Activated CD8-positive, alpha-beta memory T cell treated with anti-CD3 and anti-CD28 coated beads, Interleukin-2, amount 50 U/mL, for 24 hours (primary cell): Measurements from ENCODE around the gene ASB14.
"Not testable (repeated sequence)": the region's sequence is repeated elsewhere in the genome, so short reads cannot be mapped to it uniquely, and the experiment has no call there.

Experiments used
- DNase-seq: peaks from one replicate; pipeline ENCODE4 v3.0.0-alpha.2; 2020; ENCODE audit errors: extremely low read depth

ASB14 gene

GRCh38 chr3:57292159-57292896 lies at the start of gene ASB14:
Gene ASB14, minus strand, starts transcription at chr3:57292685. Its CDS starts 652 bp downstream, at chr3:57292033.
- no peak for DNase-seq

- not testable (repeated sequence) for DNase-seq
Measured at GRCh38 chr3:57339071-57339642, 46.7 kb upstream of the ASB14 start.

GRCh38 chr3:57338272-57339070 lies 46.0 kb upstream of the ASB14 start:
- not testable (repeated sequence) for DNase-seq

DNA sequence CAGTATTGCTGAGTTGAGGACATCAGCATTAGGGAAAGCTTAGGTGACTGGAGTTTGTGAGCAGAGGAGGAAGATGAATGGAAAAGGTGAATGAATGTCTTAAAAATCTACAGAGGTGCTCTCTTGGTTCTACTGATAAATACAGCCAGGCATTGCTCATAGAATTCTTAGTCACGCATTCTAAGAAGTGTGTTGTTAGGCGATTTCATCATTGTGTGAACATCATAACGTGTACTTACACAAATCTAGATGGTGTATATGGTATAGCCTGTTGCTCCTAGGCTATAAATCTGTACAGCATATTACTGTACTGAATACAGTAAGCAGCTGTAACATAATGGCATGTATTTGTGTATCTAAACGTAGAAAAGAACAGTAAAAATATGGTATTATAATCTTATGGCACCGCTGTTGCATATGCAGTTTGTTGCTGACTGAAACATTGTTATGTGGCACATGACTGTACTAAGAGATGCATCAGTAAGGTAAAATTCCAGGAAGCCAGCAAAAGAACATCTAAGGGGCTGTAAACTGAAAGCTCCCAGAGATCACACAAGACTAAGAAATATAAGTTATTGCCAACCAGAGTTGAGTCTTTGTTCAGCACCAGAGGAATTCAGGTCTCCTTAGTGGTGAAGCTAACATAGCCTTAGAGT lies 42.9 kb upstream of the ASB14 start:
- no peak for DNase-seq

GRCh38 chr3:57331078-57331610 lies 38.7 kb upstream of the ASB14 start:
- no peak for DNase-seq

DNA sequence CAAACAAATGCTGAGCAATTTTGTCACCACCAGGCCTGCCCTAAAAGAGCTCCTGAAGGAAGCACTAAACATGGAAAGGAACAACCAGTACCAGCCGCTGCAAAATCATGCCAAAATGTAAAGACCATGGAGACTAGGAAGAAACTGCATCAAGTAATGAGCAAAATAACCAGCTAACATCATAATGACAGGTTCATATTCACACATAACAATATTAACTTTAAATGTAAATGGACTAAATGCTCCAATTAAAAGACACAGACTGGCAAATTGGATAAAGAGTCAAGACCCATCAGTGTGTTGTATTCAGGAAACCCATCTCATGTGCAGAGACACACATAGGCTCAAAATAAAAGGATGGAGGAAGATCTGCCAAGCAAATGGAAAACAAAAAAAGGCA lies 34.0 kb upstream of the ASB14 start:
- not testable (repeated sequence) for DNase-seq

- DNase-seq = no peak
Measured at GRCh38 chr3:57314204-57314603, 21.7 kb upstream of the ASB14 start.

DNA sequence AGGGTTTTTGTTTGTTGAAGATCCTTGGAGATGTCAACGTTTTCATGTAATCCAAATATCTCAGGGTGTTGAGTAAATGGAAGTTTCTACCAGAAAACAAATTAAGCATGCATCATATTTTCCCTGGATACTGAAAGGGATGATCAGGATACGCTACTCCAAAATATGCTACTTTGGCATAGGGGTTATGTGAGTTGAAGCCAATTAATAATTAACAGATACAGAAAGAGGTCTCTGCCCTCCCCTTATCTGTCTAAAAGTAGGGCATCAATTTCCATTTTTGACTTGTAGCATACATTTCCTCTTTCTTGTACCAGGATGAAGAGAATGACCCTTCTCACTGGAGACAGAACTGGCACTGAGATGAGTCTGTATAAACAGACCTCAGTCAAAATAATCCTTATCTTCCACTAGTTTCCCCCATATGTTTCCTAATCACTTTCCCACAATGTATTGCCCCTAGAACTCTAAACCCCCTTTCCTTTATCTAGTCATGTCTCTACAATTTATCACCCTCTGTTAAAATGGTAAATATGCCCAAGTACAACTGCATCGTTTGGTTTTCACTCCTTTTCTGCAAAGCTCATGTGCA lies 17.4 kb upstream of the ASB14 start:
- DNase-seq = no peak

- DNase-seq = not testable (repeated sequence)
Measured at GRCh38 chr3:57303520-57303919, 11.0 kb upstream of the ASB14 start.

- DNase-seq = no peak
Measured at GRCh38 chr3:57298041-57298440, 5.6 kb upstream of the ASB14 start.

DNA sequence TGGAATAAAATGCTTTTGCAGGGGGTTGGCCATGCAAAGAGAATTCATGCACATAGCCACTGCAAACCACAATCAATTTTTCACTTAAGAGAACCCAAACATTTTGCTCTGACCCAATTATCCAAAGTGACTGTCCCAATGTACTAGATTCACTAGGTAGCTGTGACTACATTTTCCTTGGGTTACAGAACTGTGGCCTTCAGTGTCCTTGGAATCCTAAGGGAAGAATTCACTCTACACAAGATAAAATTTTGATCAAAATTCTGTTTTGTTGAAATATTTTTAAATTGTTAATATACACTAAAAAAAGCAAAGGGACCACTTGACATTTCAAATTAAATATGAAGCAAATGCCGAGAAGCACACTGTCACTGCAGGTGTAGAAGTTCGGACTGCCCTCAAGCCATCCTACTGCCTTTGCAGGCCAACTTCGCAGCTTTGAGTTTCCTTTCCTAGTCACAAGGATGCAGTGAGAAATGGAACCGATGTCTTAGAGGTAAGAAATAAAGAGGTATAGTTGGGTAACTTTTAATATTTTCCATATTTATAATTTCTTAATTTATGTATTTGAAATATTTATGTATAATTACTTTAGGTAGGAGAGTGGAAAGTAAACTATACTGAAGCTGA lies 527 bp upstream of the ASB14 start:
- no peak for DNase-seq

DNA sequence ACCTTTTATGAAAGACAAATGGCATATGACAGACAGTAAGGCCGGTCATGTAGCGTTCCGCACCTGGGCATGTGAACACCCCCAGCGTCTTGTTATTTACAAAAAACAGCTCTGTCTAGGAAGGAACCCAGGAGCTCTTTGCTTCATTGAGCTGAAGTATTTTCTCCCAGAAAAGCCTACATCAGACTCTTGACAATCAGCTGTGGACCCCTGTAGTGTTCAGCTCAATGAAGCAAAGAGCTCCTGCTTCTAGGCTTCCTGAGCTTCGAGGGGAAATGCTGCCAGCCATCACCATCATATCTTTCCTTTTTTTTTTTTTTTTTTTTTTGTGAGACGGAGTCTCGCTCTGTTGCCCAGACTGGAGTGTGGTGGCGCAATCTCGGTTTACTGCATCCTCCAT lies 4.1 kb downstream of the ASB14 start:
- DNase-seq = no peak

DNA sequence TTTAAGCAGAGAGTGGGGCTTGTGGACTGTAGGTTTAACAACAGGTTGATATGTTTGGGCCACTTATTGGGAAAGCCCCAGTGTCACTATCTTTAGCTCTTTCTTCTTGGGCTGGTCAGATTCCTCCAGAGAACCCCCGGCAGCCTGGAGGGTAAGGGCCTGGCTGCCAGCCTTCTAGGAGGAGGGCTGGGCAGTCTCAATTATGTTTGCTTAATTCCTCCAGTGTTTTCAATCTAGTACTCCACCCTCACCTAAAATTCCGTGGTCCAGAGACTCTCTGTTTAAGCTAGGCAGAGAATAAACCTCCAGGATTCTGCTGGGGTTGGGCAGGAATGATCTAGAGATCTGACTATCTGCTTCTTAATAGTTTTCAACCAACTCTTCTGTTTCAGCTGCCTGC lies 5.3 kb downstream of the ASB14 start:
- DNase-seq = no peak

DNA sequence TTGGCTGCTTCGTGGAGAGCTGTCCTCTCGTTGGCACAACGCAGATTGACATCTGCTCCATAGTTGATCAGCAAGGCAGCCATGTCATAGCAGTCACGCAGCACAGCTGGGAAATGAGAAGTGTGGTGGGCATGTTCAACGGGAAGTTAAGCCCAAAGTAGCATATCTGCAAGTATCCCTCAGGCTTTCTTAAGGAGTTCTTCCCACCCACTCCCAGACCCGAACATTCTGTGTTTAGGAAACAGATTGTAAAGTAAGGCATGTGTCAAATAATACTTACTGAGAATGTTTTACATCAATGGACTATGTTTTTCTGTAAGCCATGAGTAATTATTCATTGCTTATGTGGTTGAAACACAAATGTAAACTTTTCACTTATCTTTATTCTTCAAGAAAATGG lies 9.2 kb downstream of the ASB14 start:
- no peak for DNase-seq

DNA sequence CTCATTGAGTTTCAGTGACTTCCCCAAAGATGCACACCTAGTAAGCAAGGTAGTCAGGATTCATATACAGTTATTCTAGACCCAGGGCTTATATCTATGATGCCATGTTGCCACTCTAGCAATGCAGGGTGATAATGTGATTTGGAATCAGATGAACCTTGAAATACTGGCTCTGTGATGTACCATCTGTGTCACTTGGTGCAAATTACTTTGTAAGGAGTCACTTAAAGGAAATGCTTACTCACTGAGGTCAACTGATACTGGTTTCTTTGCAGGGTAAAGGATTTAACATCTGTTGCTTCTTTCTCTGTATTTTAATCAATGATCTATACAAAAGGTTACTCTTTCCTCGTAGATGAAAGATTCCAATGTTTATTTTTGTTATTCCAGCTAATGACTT lies 10.8 kb downstream of the ASB14 start:
- DNase-seq = no peak

- DNase-seq = no peak
Measured at GRCh38 chr3:57279685-57280084, 12.8 kb downstream of the ASB14 start.

GRCh38 chr3:57278237-57278636 lies 14.2 kb downstream of the ASB14 start:
- DNase-seq = no peak

DNA sequence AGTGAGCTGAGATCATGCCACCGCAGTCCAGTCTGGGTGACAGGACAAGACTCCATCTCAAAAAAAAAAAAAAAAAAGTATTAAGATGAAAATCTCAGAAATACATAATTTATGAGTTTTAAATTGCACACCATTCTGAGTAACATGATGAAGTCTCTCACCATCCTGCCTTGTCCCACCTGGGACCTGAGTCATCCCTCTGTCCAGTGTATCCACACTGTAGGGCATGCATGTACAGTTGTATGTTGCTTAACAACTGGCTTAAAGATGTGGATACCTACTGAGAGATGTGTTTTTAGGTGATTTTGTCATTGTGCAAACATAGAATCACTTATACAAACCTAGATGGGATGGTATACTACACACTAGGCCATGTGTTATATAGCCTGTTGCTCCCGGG lies 17.1 kb downstream of the ASB14 start:
- no peak for DNase-seq

DNA sequence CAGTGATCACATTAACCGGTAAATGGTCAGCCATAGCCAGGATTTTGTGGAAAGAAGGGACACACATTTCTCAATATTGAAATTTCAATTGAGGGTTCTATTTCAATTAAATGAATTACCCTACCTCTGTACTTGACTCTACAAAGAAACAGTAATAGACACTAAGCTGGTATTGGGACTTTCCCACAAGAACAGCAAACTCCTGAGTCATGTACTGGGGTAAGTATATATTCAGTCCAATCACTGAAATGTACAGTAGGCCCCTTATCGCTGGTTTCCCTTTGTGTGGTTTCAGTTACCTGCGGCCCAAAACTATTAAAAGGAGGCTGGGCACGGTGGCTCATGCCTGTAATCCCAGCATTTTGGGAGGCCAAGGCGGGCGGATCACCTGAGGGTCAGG lies 17.6 kb downstream of the ASB14 start:
- no peak for DNase-seq

GRCh38 chr3:57268416-57268815 lies 24.1 kb downstream of the ASB14 start:
- DNase-seq = no peak

DNA sequence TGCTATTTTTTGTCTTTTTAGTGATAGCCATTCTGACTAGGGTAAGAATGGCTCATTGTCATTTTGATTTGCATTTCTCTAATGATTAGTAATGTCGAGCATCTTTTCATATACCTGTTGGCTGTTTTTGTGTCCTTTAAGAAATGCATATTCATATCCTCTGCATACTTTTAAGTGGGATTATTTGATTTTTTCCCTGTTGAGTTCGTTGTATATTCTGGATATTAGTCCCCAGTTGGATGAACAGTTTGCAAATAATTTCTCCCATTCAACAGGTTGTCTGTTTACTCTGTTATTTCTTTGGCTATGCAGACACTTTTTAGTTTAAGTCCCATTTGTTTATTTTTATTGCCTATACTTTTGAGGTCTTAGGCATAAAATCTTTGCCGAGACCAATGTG lies 30.6 kb downstream of the ASB14 start:
- no peak for DNase-seq
